HCT116 (cell line): Measurements from ENCODE around the gene ZNF79. TPM values are rescaled to one million over a fixed set of nuclear protein-coding genes. Genes with fewer than 3 reads are reported as not detected.

ENCODE experiments used
- ATAC-seq: fragments of 200-7000 bp; cut with Tn5 transposase; 2 replicates; pipeline ENCODE4 v1.9.1; 2020; ENCODE audit warnings: mild to moderate bottlenecking, moderate library complexity
- BruUV-seq: library from RNA; stranded (reverse); fragments of 400-500 nt; replicated peaks from 2 replicates; lab custom pipeline; 2021; lab: Mats Ljungman, UMichigan
- CTCF ChIA-PET: fragments of 300-600 bp; sonication (Branson Sonifier 250); formaldehyde crosslinking; loops from one replicate; lab custom pipeline; 2021; ENCODE audit warnings: antibody characterized with exemption; lab: Charles Lee
- POLR2A ChIA-PET: fragments of 300-600, 350-600 bp; sonication (Branson Sonifier 250); formaldehyde crosslinking; loops from one replicate; lab custom pipeline; 2021; ENCODE audit warnings: antibody characterized with exemption; lab: Charles Lee
- RAD21 ChIA-PET, 2 experiments: fragments of 300-600 bp; sonication (Branson Sonifier 250); formaldehyde crosslinking; loops; one replicate each; lab custom pipeline; 2023; ENCODE audit warnings: low total read pairs in 2 of 2; ENCODE audit not compliant: uncharacterized antibody in 2 of 2, unreplicated experiment in 2 of 2, low non-redundant PET in 1 of 2; lab: Charles Lee
- DNase-seq: peaks from one replicate; pipeline ENCODE4 v3.0.0-alpha.2; 2010; ENCODE audit warnings: low read depth, low spot score
- H2AFZ ChIP-seq: fragments of 200-600 bp; shearing (Covaris generic), sonication (generic); 2 replicates; pipeline ENCODE4 v1.6.1; 2017; ENCODE audit warnings: low read depth, mixed run types, mixed read lengths, antibody characterized with exemption, low read length; ENCODE audit not compliant: poor library complexity, severe bottlenecking
- H3K27ac ChIP-seq: 2 replicates; pipeline ENCODE4 v1.5.1; 2012; ENCODE audit warnings: low read depth, low read length
- H3K27me3 ChIP-seq: fragments of 200-600 bp; sonication (generic); 2 replicates; pipeline ENCODE4 v1.6.1; 2016; ENCODE audit warnings: mixed run types, low read length, mixed read lengths; ENCODE audit not compliant: insufficient read depth
- H3K36me3 ChIP-seq, 2 experiments: fragments of 200-500 bp in 1 of 2; fragments of 200-600 bp in 1 of 2; sonication (Bioruptor generic) in 1 of 2; sonication (generic) in 1 of 2; 2 replicates each; pipeline versions ENCODE4 v1.5.1 to v1.6.1; 2014 to 2016; ENCODE audit warnings: low read length in 2 of 2, inconsistent platforms in 1 of 2, mixed read lengths in 1 of 2, mixed run types in 1 of 2; ENCODE audit not compliant: insufficient read depth in 2 of 2, control insufficient read depth in 1 of 2
- H3K4me1 ChIP-seq, 2 experiments: fragments of 200-600 bp in 1 of 2; sonication (generic) in 1 of 2; 2 replicates each; pipeline versions ENCODE4 v1.5.1 to v1.6.1; 2012 to 2017; ENCODE audit warnings: low read length in 2 of 2, inconsistent platforms in 1 of 2, mild to moderate bottlenecking in 1 of 2, mixed read lengths in 1 of 2, mixed run types in 1 of 2, moderate library complexity in 1 of 2; ENCODE audit not compliant: insufficient read depth in 2 of 2, control insufficient read depth in 1 of 2
- H3K4me2 ChIP-seq: fragments of 200-600 bp; sonication (generic); 2 replicates; pipeline ENCODE4 v1.6.1; 2017; ENCODE audit warnings: mixed run types, low read length, mixed read lengths
- H3K4me3 ChIP-seq, 2 experiments: fragments of 200-600 bp in 1 of 2; sonication (generic) in 1 of 2; replicated peaks in 1 of 2; 2 replicates each; pipeline ENCODE4 v1.5.1; 2011 to 2016; ENCODE audit warnings: low read length in 2 of 2, control low read depth in 1 of 2, low read depth in 1 of 2, mild to moderate bottlenecking in 1 of 2, mixed read lengths in 1 of 2, mixed run types in 1 of 2
- H3K79me2 ChIP-seq: fragments of 200-600 bp; sonication (generic); 2 replicates; pipeline ENCODE4 v1.6.1; 2017; ENCODE audit warnings: mild to moderate bottlenecking, mixed run types, low read length, moderate library complexity, mixed read lengths; ENCODE audit not compliant: insufficient read depth
- H3K9ac ChIP-seq: fragments of 200-600 bp; sonication (generic); 2 replicates; pipeline ENCODE4 v1.6.1; 2016; ENCODE audit warnings: low read length, mixed read lengths
- H3K9me2 ChIP-seq: fragments of 200-600 bp; sonication (generic), shearing (Covaris generic); 2 replicates; pipeline ENCODE4 v1.6.1; 2017; ENCODE audit warnings: mixed run types, mild to moderate bottlenecking, moderate library complexity; ENCODE audit not compliant: insufficient read depth
- H3K9me3 ChIP-seq, 2 experiments: fragments of 200-500 bp in 1 of 2; fragments of 200-600 bp in 1 of 2; sonication (Bioruptor generic) in 1 of 2; sonication (generic) in 1 of 2; 2 replicates each; pipeline ENCODE4 v1.6.1; 2014 to 2017; ENCODE audit warnings: low read length in 2 of 2, mixed read lengths in 2 of 2, inconsistent platforms in 1 of 2, low read depth in 1 of 2, mild to moderate bottlenecking in 1 of 2, mixed run types in 1 of 2, moderate library complexity in 1 of 2; ENCODE audit not compliant: control insufficient read depth in 1 of 2, insufficient read depth in 1 of 2
- H4K20me1 ChIP-seq: fragments of 200-600 bp; sonication (generic), shearing (Covaris generic); 2 replicates; pipeline ENCODE4 v1.6.1; 2017; ENCODE audit warnings: mixed run types, mild to moderate bottlenecking, moderate library complexity; ENCODE audit not compliant: insufficient read depth
- CTCF ChIP-seq, 3 experiments: fragments of 200-600 bp in 1 of 3; sonication (generic) in 1 of 3; IDR thresholded peaks in 2 of 3; conservative IDR thresholded peaks in 1 of 3; 2 replicates each; pipeline ENCODE4 v1.5.1; 2012 to 2017; ENCODE audit warnings: low read depth in 2 of 3, low read length in 2 of 3, antibody characterized with exemption in 1 of 3, borderline replicate concordance in 1 of 3, control low read depth in 1 of 3, mild to moderate bottlenecking in 1 of 3, mixed read lengths in 1 of 3, mixed run types in 1 of 3, moderate library complexity in 1 of 3; ENCODE audit not compliant: insufficient read depth in 1 of 3
- EZH2 ChIP-seq: fragments of 200-600 bp; sonication (generic); IDR thresholded peaks from 2 replicates; pipeline ENCODE4 v1.6.1; 2017; ENCODE audit warnings: antibody characterized with exemption, mixed run types
- EZH2phosphoT487 ChIP-seq: fragments of 200-600 bp; IDR thresholded peaks from 2 replicates; pipeline ENCODE4 v1.6.1; 2018; ENCODE audit warnings: antibody characterized with exemption, borderline replicate concordance
- FOSL1 ChIP-seq: IDR thresholded peaks from 2 replicates; pipeline ENCODE4 v1.6.1; 2012; ENCODE audit warnings: low read depth
- JUND ChIP-seq: IDR thresholded peaks from 2 replicates; pipeline ENCODE4 v1.6.1; 2012
- MAX ChIP-seq: IDR thresholded peaks from 2 replicates; pipeline ENCODE4 v1.6.1; 2012
- POLR2A ChIP-seq: IDR thresholded peaks from 2 replicates; pipeline ENCODE4 v1.7.0; 2011; ENCODE audit warnings: borderline replicate concordance; ENCODE audit not compliant: insufficient read depth, insufficient read length; ENCODE audit errors: extremely low read depth
- SP1 ChIP-seq: IDR thresholded peaks from 2 replicates; pipeline ENCODE4 v1.6.1; 2012; ENCODE audit warnings: low read depth
- YY1 ChIP-seq: IDR thresholded peaks from 2 replicates; pipeline ENCODE4 v1.6.1; 2011; ENCODE audit warnings: low read length, low read depth, moderate library complexity, mild to moderate bottlenecking; ENCODE audit not compliant: insufficient replicate concordance; ENCODE audit errors: extremely low read depth
- ZFX ChIP-seq: fragments of 450-650 bp; IDR thresholded peaks from 2 replicates; pipeline ENCODE4 v1.6.1; 2017
- ZNF274 ChIP-seq: fragments of 200-500 bp; sonication (Bioruptor generic); IDR thresholded peaks from 2 replicates; pipeline ENCODE4 v1.6.1; 2014; ENCODE audit warnings: mild to moderate bottlenecking, low read depth, low read length, inconsistent platforms
- intact Hi-C: fragments of 100-400 bp; cut with micrococcal nuclease; formaldehyde crosslinking; loops from 2 replicates; pipeline ENCODE4 v1.10.0; 2022
- total RNA-seq: library from RNA; stranded (reverse); gene quantifications from one replicate; pipeline ENCODE4 v1.2.1, GENCODE V29; 2021; ENCODE audit not compliant: unreplicated experiment
- TF ChIP-seq, protein P1 (sequence below): IDR thresholded peaks from 2 replicates; pipeline ENCODE4 v1.6.1; 2012; ENCODE audit warnings: low read depth

Gene ZNF79
- total RNA-seq, 1 experiment from 2014 or later = 5.3 TPM

DNA sequence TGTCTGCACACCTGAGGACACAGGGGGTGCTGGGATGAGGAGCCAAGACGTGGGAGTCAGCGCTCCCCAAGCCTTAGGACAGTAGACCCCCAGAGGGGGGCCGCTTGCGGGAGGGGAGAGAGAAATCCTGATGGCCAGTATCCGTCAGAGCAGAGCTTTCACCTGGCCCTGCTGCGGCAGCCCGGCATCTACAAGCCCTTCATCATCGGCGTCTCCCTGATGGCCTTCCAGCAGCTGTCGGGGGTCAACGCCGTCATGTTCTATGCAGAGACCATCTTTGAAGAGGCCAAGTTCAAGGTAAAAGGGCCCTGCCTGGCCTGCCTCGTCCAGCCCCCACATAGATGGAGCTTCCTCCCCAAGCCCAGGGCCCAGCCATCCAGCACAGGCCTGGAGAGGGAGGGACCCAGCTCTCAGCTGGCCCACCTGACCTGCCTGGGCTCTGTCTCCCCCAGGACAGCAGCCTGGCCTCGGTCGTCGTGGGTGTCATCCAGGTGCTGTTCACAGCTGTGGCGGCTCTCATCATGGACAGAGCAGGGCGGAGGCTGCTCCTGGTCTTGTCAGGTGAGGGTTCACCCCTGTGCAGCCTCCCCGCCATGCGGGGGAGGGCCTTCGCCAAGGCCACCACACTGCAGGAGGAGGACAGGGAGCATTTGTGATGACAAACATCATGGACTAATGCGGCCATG is 20.5 kb upstream of the ZNF79 start:
- no peak overlapping the region for H3K4me3 ChIP-seq
- DNase-seq = no peak
- intact Hi-C loops = no loop called here
- H3K27ac ChIP-seq = no peak overlapping the region
- H3K9ac ChIP-seq = no peak overlapping the region
- H3K9me2 ChIP-seq = no peaks in the 10 kb centered on the region
- no peaks in the 10 kb centered on the region for H3K79me2 ChIP-seq
- BruUV-seq = no TSS peak
- peaks cover 0 to 7% of the 10 kb centered on the region in 2 experiments; a peak in 1 of 4 replicates for H3K4me1 ChIP-seq
- ChIA-PET RAD21 (no interaction called here), CTCF (interaction anchor here (0.5 kb wide), 1 partner anchor 179 kb away, joined by 4 read pairs; no protein-coding TSS in a partner anchor), POLR2A (no interaction called here)
- ATAC-seq = no peak
- no peaks in the 10 kb centered on the region for H3K27me3 ChIP-seq
- H4K20me1 ChIP-seq = no peaks in the 10 kb centered on the region
- no peaks in the 10 kb centered on the region for H3K9me3 ChIP-seq
- H3K4me2 ChIP-seq = no peak overlapping the region
- peaks cover 2 to 5% of the 10 kb centered on the region in 2 experiments; a peak in 1 of 4 replicates for H3K36me3 ChIP-seq
- H2AFZ ChIP-seq = no peak overlapping the region
- TF ChIP-seq MAX (no peak), EZH2phosphoT487 (no peak), FOSL1 (no peak), EZH2 (no peak), ZFX (no peak)

GRCh38 chr9:127404631-127405030 is 19.6 kb upstream of the ZNF79 start:
- POLR2A ChIA-PET = no interaction called here
- ATAC-seq = no peak

More at GRCh38 chr9:127404631-127405030, 19.6 kb upstream of the ZNF79 start:
- BruUV-seq = no TSS peak
- Histone ChIP-seq H3K36me3 (peaks cover 2 to 5% of the 10 kb centered on the region in 2 experiments; a peak in 1 of 4 replicates), H3K9me2 (no peaks in the 10 kb centered on the region), H3K9ac (no peak overlapping the region), H3K27me3 (no peaks in the 10 kb centered on the region), H3K4me2 (no peak overlapping the region), H4K20me1 (no peaks in the 10 kb centered on the region), H3K4me3 (no peak overlapping the region), H3K79me2 (no peaks in the 10 kb centered on the region), H3K27ac (no peak overlapping the region), H3K9me3 (no peaks in the 10 kb centered on the region), H3K4me1 (peaks cover 0 to 7% of the 10 kb centered on the region in 2 experiments; a peak in 1 of 4 replicates), H2AFZ (no peak overlapping the region)
- TF ChIP-seq ZFX (no peak), ZNF274 (no peak), JUND (no peak), SP1 (no peak), MAX (no peak), POLR2A (no peak), CTCF (IDR thresholded peaks at IDR 0.05 in 2 of 3, conservative IDR thresholded peaks at IDR 0.05 in 1 of 3; ENCODE audit: borderline replicate concordance in 1 of 3, insufficient read depth in 1 of 3, low read depth in 2 of 3, low read length in 2 of 3) (no peak), EZH2phosphoT487 (no peak), YY1 (no peak)
- TF ChIP-seq, protein P1, sequence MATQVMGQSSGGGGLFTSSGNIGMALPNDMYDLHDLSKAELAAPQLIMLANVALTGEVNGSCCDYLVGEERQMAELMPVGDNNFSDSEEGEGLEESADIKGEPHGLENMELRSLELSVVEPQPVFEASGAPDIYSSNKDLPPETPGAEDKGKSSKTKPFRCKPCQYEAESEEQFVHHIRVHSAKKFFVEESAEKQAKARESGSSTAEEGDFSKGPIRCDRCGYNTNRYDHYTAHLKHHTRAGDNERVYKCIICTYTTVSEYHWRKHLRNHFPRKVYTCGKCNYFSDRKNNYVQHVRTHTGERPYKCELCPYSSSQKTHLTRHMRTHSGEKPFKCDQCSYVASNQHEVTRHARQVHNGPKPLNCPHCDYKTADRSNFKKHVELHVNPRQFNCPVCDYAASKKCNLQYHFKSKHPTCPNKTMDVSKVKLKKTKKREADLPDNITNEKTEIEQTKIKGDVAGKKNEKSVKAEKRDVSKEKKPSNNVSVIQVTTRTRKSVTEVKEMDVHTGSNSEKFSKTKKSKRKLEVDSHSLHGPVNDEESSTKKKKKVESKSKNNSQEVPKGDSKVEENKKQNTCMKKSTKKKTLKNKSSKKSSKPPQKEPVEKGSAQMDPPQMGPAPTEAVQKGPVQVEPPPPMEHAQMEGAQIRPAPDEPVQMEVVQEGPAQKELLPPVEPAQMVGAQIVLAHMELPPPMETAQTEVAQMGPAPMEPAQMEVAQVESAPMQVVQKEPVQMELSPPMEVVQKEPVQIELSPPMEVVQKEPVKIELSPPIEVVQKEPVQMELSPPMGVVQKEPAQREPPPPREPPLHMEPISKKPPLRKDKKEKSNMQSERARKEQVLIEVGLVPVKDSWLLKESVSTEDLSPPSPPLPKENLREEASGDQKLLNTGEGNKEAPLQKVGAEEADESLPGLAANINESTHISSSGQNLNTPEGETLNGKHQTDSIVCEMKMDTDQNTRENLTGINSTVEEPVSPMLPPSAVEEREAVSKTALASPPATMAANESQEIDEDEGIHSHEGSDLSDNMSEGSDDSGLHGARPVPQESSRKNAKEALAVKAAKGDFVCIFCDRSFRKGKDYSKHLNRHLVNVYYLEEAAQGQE = no peak
- intact Hi-C loops = no loop called here
- ChIA-PET CTCF (no interaction called here), RAD21 (interaction anchor here in 1 of 2 experiments (1.2 kb wide), 1 partner anchor 180 kb away, joined by 4 read pairs; no protein-coding TSS in a partner anchor)
- no peak for DNase-seq
